Measurements from ENCODE around the gene SPOCK1. TPM values are rescaled to one million over a fixed set of nuclear protein-coding genes. Genes with fewer than 3 reads are reported as not detected.

Gene SPOCK1
- total and polyA plus RNA-seq, 9 of the 15 experiments (the other 6 are each of a cell fraction or from before 2014, with no cell fraction given), result 0.01 to 0.35 (median 0.04) TPM; not detected in 6

- TF ChIP-seq ZBTB1 (CRISPR knock-in tag; IDR thresholded peaks at IDR 0.05; ENCODE audit: borderline replicate concordance, low read depth), result no peak
These were observed 169.4 kb downstream of the SPOCK1 start (continued) for GRCh38 chr5:137329586-137330296.

GRCh38 chr5:137328991-137329390 is 170.1 kb downstream of the SPOCK1 start:
- no peak overlapping the region for H2AFZ ChIP-seq (ENCODE audit: low read depth, low read length)
- H3K27me3 ChIP-seq (ENCODE audit: control insufficient read depth in 2 of 2, insufficient read depth in 2 of 2, low read length in 2 of 2), result no peaks in the 10 kb centered on the region
- no peak overlapping the region for H3K4me3 ChIP-seq
- FAIRE-seq, result no peak
- ATAC-seq, result no peak
- BruUV-seq (replicated peaks), result no TSS peak
- H3K9ac ChIP-seq (ENCODE audit: insufficient read depth in 1 of 2, low read depth in 2 of 2, low read length in 2 of 2), result no peak overlapping the region
- DNase-seq (ENCODE audit: extremely low read depth in 1 of 4, low spot score in 3 of 4), result no peak
- ChIA-PET POLR2A (no interaction called here), CTCF (ENCODE audit: low intra/inter-chr PET ratio) (interaction anchor here (0.6 kb wide), 1 partner anchor 18 kb away, joined by 3 read pairs; no protein-coding TSS in a partner anchor)
- in situ Hi-C loops (cut with MboI) (no loop called here), intact Hi-C loops (cut with micrococcal nuclease) (no loop called here)
- H3K27ac ChIP-seq (ENCODE audit: extremely low read depth, low read depth, low read length), result no peak overlapping the region
- 0% methylated on average over 3 of the region's 3 CpGs for WGBS (ENCODE audit: insufficient coverage, low coverage, missing lambda C conversion rate)
- H3K4me1 ChIP-seq (replicated peaks in 1 of 2; ENCODE audit: control insufficient read depth in 2 of 2, insufficient read depth in 2 of 2, low read length in 2 of 2), result no peaks in the 10 kb centered on the region
- no peaks in the 10 kb centered on the region for H4K20me1 ChIP-seq (replicated peaks; ENCODE audit: control insufficient read depth, insufficient read depth, low read length)
- no peaks in the 10 kb centered on the region for H3K79me2 ChIP-seq (ENCODE audit: control insufficient read depth, insufficient read depth, low read length)
- no peak overlapping the region for H3K4me2 ChIP-seq (ENCODE audit: insufficient read depth, low read length)
- TF ChIP-seq ATF3 (IDR thresholded peaks at IDR 0.05) (no peak), ATF3 (CRISPR knock-in tag; conservative IDR thresholded peaks at IDR 0.05) (no peak), CEBPB (tag; IDR thresholded peaks at IDR 0.05) (no peak), POLR2A (conservative IDR thresholded peaks at IDR 0.05) (no peak), CEBPG (CRISPR knock-in tag; IDR thresholded peaks at IDR 0.05) (no peak), CEBPG (tag; conservative IDR thresholded peaks at IDR 0.05 in 1 of 2, IDR thresholded peaks at IDR 0.05 in 1 of 2) (no peak), ESRRA (IDR thresholded peaks at IDR 0.05; ENCODE audit: borderline replicate concordance, low read depth) (no peak), HLTF (IDR thresholded peaks at IDR 0.05) (no peak), CC2D1A (IDR thresholded peaks at IDR 0.05) (no peak), ZKSCAN8 (CRISPR knock-in tag; IDR thresholded peaks at IDR 0.05) (no peak), TEAD4 (IDR thresholded peaks at IDR 0.05; ENCODE audit: low read length) (no peak), TEAD4 (CRISPR knock-in tag; IDR thresholded peaks at IDR 0.05; ENCODE audit: borderline replicate concordance) (no peak), SAFB (IDR thresholded peaks at IDR 0.05; ENCODE audit: borderline replicate concordance, low read depth, low read length) (no peak), ATF1 (CRISPR knock-in tag; IDR thresholded peaks at IDR 0.05) (no peak), ATF1 (tag; IDR thresholded peaks at IDR 0.05) (no peak), MEF2A (IDR thresholded peaks at IDR 0.05; ENCODE audit: control insufficient read depth, low read depth, low read length) (no peak), ZNF699 (CRISPR knock-in tag; IDR thresholded peaks at IDR 0.05; ENCODE audit: insufficient replicate concordance) (no peak), SRSF3 (IDR thresholded peaks at IDR 0.05; ENCODE audit: insufficient read depth, low read length) (no peak), TAF9B (IDR thresholded peaks at IDR 0.05; ENCODE audit: partially characterized antibody) (no peak)
- TF ChIP-seq, protein P1, sequence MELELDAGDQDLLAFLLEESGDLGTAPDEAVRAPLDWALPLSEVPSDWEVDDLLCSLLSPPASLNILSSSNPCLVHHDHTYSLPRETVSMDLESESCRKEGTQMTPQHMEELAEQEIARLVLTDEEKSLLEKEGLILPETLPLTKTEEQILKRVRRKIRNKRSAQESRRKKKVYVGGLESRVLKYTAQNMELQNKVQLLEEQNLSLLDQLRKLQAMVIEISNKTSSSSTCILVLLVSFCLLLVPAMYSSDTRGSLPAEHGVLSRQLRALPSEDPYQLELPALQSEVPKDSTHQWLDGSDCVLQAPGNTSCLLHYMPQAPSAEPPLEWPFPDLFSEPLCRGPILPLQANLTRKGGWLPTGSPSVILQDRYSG (tag; conservative IDR thresholded peaks at IDR 0.05; ENCODE audit: low read depth), result no peak
- H3K36me3 ChIP-seq (ENCODE audit: control insufficient read depth, insufficient read depth, low read length), result no peaks in the 10 kb centered on the region
- no peaks in the 10 kb centered on the region for H3K9me1 ChIP-seq (ENCODE audit: control insufficient read depth, insufficient read depth, low read length)
- H3K9me3 ChIP-seq (replicated peaks; ENCODE audit: control insufficient read depth, insufficient read depth, low read depth, low read length), result no peaks in the 10 kb centered on the region
